ENCODE measurements around the gene NUP58.

NUP58 gene

GRCh38 chr13:25301347-25302113 lies at the start of gene NUP58:
Gene NUP58 (plus strand): TSS chr13:25301625. CDS start chr13:25301774, 149 bp downstream.
- peak; percentile 91 for DNase-seq (ENCODE audit: low spot score)

GRCh38 chr13:25252225-25252624 lies 49.2 kb upstream of the NUP58 start:
- DNase-seq (ENCODE audit: low spot score): no peak

- no peak for DNase-seq (ENCODE audit: low spot score)
Measured at GRCh38 chr13:25252752-25253151, 48.7 kb upstream of the NUP58 start.

- DNase-seq (ENCODE audit: low spot score): no peak
Measured at GRCh38 chr13:25253702-25254101, 47.7 kb upstream of the NUP58 start.

GRCh38 chr13:25262261-25262660 lies 39.2 kb upstream of the NUP58 start:
- no peak for DNase-seq (ENCODE audit: low spot score)

- no peak for DNase-seq (ENCODE audit: low spot score)
Measured at GRCh38 chr13:25266706-25267105, 34.7 kb upstream of the NUP58 start.

GRCh38 chr13:25267715-25268114 lies 33.7 kb upstream of the NUP58 start:
- no peak for DNase-seq (ENCODE audit: low spot score)

GRCh38 chr13:25268561-25268960 lies 32.9 kb upstream of the NUP58 start:
- DNase-seq (ENCODE audit: low spot score): no peak

GRCh38 chr13:25276748-25277147 lies 24.7 kb upstream of the NUP58 start:
- peak; percentile 7 for DNase-seq (ENCODE audit: low spot score)

- DNase-seq (ENCODE audit: low spot score): no peak
Measured at GRCh38 chr13:25280396-25280795, 21.0 kb upstream of the NUP58 start.

GRCh38 chr13:25281193-25281934 lies 20.1 kb upstream of the NUP58 start:
- DNase-seq (ENCODE audit: low spot score): no peak

- no peak for DNase-seq (ENCODE audit: low spot score)
Measured at GRCh38 chr13:25281935-25282332, 19.5 kb upstream of the NUP58 start.

GRCh38 chr13:25286308-25286968 lies 15.0 kb upstream of the NUP58 start:
- DNase-seq (ENCODE audit: low spot score): peak; percentile 37

GRCh38 chr13:25286969-25287961 lies 14.2 kb upstream of the NUP58 start, which contains the start of gene MTMR6:
Gene MTMR6 (minus strand): TSS chr13:25287488. CDS start chr13:25287247, 241 bp downstream.
- DNase-seq (ENCODE audit: low spot score): peak; percentile 93

- DNase-seq (ENCODE audit: low spot score): no peak
Measured at GRCh38 chr13:25288966-25289365, 12.5 kb upstream of the NUP58 start.

GRCh38 chr13:25291691-25292090 lies 9.7 kb upstream of the NUP58 start:
- no peak for DNase-seq (ENCODE audit: low spot score)

GRCh38 chr13:25292301-25292700 lies 9.1 kb upstream of the NUP58 start:
- peak; percentile 34 for DNase-seq (ENCODE audit: low spot score)

- no peak for DNase-seq (ENCODE audit: low spot score)
Measured at GRCh38 chr13:25295228-25295627, 6.2 kb upstream of the NUP58 start.

- no peak for DNase-seq (ENCODE audit: low spot score)
Measured at GRCh38 chr13:25295701-25296100, 5.7 kb upstream of the NUP58 start.

- DNase-seq (ENCODE audit: low spot score): no peak
Measured at GRCh38 chr13:25300861-25301346, 521 bp upstream of the NUP58 start.

GRCh38 chr13:25302121-25302520 lies 696 bp downstream of the NUP58 start:
- no peak for DNase-seq (ENCODE audit: low spot score)

All from CD4-positive, alpha-beta T cell treated with Interleukin-15 for 4 hours (primary cell).